SU-DHL-6 (cell line): ENCODE data around the gene MPPE1.

Experiments used
- CTCF ChIP-seq: fragments of 200-600 bp; sonication (generic); IDR thresholded peaks from one replicate; pipeline ENCODE4 v1.5.1; 2017; ENCODE audit warnings: antibody characterized with exemption, mild to moderate bottlenecking, low read length, moderate library complexity; ENCODE audit not compliant: insufficient read depth, poor library complexity, severe bottlenecking
- EZH2phosphoT487 ChIP-seq: fragments of 200-600 bp; sonication (generic), shearing (Covaris generic); conservative IDR thresholded peaks from 2 replicates; pipeline ENCODE4 v1.6.1; 2018; ENCODE audit warnings: mild to moderate bottlenecking, antibody characterized with exemption, low read length, moderate library complexity, mixed read lengths

- no peak for TF ChIP-seq CTCF
- TF ChIP-seq EZH2phosphoT487 = no peak
These were observed 19.4 kb downstream of the MPPE1 start for GRCh38 chr18:11888726-11889125.
